GM12891 (cell line): Measurements from ENCODE around the gene OOEP.
"Not testable (repeated sequence)": the region's sequence is repeated elsewhere in the genome, so short reads cannot be mapped to it uniquely, and the experiment has no call there.

Source experiments
- PAX5 ChIP-seq: IDR thresholded peaks from 2 replicates; pipeline ENCODE4 v1.6.1; 2011; ENCODE audit warnings: low read length, moderate library complexity, mild to moderate bottlenecking; ENCODE audit not compliant: insufficient read depth, severe bottlenecking
- POLR2A ChIP-seq: IDR thresholded peaks from 2 replicates; pipeline ENCODE4 v1.6.1; 2011; ENCODE audit warnings: low read depth, low read length, control low read depth
- POLR2AphosphoS5 ChIP-seq: IDR thresholded peaks from 2 replicates; pipeline ENCODE4 v1.6.1; 2011; ENCODE audit warnings: low read depth, low read length, control low read depth
- SPI1 ChIP-seq: IDR thresholded peaks from 2 replicates; pipeline ENCODE4 v1.6.1; 2011; ENCODE audit warnings: low read depth, low read length, control low read depth

GRCh38 chr6:73381531-73381930 is 11.8 kb upstream of the OOEP start:
- TF ChIP-seq POLR2AphosphoS5, SPI1, POLR2A, PAX5: not testable (repeated sequence)
